LNCAP (cell line): ENCODE measurements around the gene KRTAP3-3.

Experiments
- CTCF ChIP-seq: fragments of 450-650 bp; IDR thresholded peaks from 2 replicates; pipeline ENCODE4 v1.5.1; 2017; ENCODE audit warnings: mild to moderate bottlenecking

The KRTAP3-3 gene

DNA sequence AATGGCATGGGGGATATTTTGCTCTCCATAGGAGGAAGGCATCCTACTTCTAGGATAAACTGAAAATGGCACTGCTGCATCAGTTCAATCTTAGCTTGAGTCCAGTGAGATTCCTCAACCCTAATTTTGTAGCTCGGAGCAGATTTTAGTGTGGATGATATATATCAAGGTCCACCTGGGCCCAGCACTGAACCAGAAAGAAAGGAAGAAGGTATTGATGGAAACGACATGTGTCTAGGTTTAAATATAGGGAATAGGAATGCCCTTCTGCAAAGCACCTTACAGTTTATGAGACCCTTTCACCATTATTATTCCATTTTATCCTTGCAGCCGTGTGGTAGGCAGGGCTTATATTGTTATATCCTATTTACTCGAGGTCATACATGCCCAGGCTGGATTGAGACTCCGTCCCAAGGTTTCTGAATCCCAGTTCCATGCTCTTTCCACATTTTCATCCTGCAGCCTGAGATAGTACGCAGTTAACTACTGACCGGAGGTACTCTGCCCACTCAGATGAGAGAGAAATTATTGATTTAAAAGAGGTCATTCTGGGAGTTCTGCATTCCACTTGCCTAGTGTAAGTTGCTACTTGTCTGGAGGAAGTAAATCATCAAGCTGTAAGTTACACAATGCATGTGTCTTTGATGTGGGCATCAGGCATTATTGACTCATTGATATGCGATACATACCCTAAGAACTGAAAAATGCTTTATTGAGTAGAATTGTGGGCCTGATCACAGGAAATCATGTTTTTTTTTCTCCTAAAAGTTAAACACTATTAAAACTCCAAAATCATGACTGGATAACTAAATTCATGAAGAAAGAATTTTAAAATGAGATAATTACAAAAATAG, 37.3 kb downstream of the KRTAP3-3 start:
- no peak for TF ChIP-seq CTCF

DNA sequence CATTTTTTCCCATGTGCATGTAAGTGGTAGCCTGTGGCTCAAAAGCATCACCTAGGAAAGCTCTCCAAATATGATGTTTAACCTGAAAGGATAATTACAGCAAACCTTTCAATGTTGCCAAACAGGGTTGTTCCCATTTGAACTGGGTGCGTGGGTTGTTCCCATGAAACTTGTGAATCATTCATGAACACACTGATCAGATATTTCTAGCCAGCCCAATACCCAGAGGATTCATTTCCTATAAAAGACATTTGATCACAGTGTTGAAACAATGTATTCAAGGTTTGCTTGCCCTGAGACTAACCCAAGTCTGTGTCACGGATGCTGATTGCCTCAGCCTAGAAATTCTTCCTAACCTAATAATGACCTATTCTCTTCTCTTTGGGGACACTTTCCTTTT, 40.1 kb downstream of the KRTAP3-3 start:
- TF ChIP-seq CTCF: no peak

- TF ChIP-seq CTCF: no peak
Measured at GRCh38 chr17:40952661-40953060, 41.3 kb downstream of the KRTAP3-3 start.

- no peak for TF ChIP-seq CTCF
Measured at GRCh38 chr17:40952154-40952553, 41.8 kb downstream of the KRTAP3-3 start.

DNA sequence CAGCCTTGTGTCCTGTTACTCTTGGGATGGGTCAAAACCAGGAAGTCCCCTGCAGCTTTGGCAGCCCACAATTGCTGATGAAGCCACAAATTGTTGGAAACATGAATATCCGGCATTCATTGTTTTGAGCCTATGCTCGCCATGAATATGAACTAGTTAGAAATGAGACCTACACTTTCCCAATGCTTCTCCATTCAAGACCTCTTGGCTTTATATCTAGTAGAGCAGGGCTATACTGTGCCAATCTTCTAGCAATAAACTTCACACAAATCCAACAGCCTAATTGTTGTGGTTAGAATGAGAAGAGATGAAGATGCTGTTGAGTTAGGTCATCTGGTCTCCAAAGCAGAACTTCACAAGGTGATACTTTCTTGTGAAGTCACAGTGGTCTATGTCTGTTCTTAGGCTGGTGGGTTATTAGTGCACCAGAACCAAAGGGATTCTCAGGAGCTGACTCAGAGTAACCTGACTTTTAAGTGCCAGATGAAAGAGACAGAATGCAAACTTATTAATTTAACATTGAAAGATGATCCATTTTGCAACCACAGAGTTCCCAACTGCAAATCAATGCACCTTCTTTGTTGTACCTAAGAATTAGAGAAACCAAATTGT, 42.8 kb downstream of the KRTAP3-3 start:
- TF ChIP-seq CTCF: no peak

- TF ChIP-seq CTCF: no peak
Measured at GRCh38 chr17:40950176-40950575, 43.8 kb downstream of the KRTAP3-3 start.

DNA sequence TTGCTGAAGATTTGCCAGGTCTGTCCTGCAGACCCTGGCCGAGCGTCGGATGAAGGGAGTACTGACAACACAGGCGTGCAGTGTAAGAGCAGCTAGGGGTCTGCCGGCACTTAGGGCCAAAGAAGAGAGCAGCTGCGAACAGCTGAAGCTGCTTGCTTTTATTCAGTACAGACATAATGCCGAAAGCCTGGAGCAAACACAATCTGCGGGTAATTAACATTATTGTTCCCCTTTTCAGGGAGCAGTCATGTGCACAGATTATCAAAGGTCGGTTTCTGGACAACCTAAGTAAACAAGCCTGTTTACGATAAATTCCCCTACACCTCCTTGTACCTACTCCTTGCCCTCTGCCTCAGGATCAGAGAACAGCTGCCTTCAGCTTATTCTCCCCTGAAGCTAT, 44.5 kb downstream of the KRTAP3-3 start:
- no peak for TF ChIP-seq CTCF
